WTC11 (cell line): Measurements from ENCODE around the gene RESP18. TPM values are rescaled to one million over a fixed set of nuclear protein-coding genes. Genes with fewer than 3 reads are reported as not detected.

Experiments
- ATAC-seq: fragments of 200-7000 bp; cut with Tn5 transposase; 2 replicates; pipeline ENCODE4 v1.10.0; 2021; ENCODE audit warnings: mild to moderate bottlenecking, moderate library complexity
- CTCF ChIA-PET: fragments of 300-600 bp; sonication (Branson Sonifier 250); formaldehyde crosslinking; loops from one replicate; lab custom pipeline; 2021; ENCODE audit warnings: antibody characterized with exemption; lab: Charles Lee
- POLR2A ChIA-PET: fragments of 350-600 bp; sonication (Branson Sonifier 250); formaldehyde crosslinking; loops from one replicate; lab custom pipeline; 2021; ENCODE audit warnings: antibody characterized with exemption; lab: Charles Lee
- DNase-seq: peaks from one replicate; pipeline ENCODE4 v3.0.0; 2021; ENCODE audit warnings: low spot score
- H3K27ac Mint-ChIP-seq: 2 replicates; pipeline ENCODE4 v1.8.0; 2021; ENCODE audit warnings: mixed read lengths
- H3K27me3 Mint-ChIP-seq: 2 replicates; pipeline ENCODE4 v1.8.0; 2021; ENCODE audit warnings: low read depth, mild to moderate bottlenecking, moderate library complexity, mixed read lengths
- H3K36me3 Mint-ChIP-seq: 2 replicates; pipeline ENCODE4 v1.8.0; 2021; ENCODE audit warnings: mixed read lengths
- H3K4me1 Mint-ChIP-seq: 2 replicates; pipeline ENCODE4 v1.8.0; 2022; ENCODE audit warnings: mixed read lengths
- H3K4me3 Mint-ChIP-seq: 2 replicates; pipeline ENCODE4 v1.8.0; 2021; ENCODE audit warnings: mild to moderate bottlenecking, moderate library complexity, mixed read lengths
- H3K9me3 Mint-ChIP-seq: 2 replicates; pipeline ENCODE4 v1.8.0; 2021; ENCODE audit warnings: mixed read lengths
- ATF6 ChIP-seq: sonication (generic); formaldehyde crosslinking; IDR thresholded peaks from 2 replicates; pipeline ENCODE4 v1.8.1; 2023; ENCODE audit warnings: mild to moderate bottlenecking, missing genetic modification reagents
- CREB1 ChIP-seq: sonication (generic); formaldehyde crosslinking; IDR thresholded peaks from 2 replicates; pipeline ENCODE4 v1.8.0; 2023; ENCODE audit warnings: mild to moderate bottlenecking, missing genetic modification reagents
- EMX1 ChIP-seq: fragments of 250-450 bp; sonication (Bioruptor Pico); IDR thresholded peaks from 2 replicates; pipeline ENCODE4 v1.8.0; 2021; ENCODE audit warnings: mild to moderate bottlenecking
- ETV6 ChIP-seq: sonication (generic); formaldehyde crosslinking; IDR thresholded peaks from 2 replicates; pipeline ENCODE4 v1.8.1; 2022; ENCODE audit warnings: mild to moderate bottlenecking, missing genetic modification reagents
- GABPB1 ChIP-seq: sonication (generic); formaldehyde crosslinking; IDR thresholded peaks from 2 replicates; pipeline ENCODE4 v1.8.1; 2023; ENCODE audit warnings: mild to moderate bottlenecking, missing genetic modification reagents
- HMGA2 ChIP-seq: fragments of 250-450 bp; sonication (Bioruptor Pico); IDR thresholded peaks from 2 replicates; pipeline ENCODE4 v1.4.0; 2021; ENCODE audit warnings: mild to moderate bottlenecking, moderate library complexity
- IRF1 ChIP-seq: sonication (generic); formaldehyde crosslinking; IDR thresholded peaks from 2 replicates; pipeline ENCODE4 v1.8.0; 2023; ENCODE audit warnings: missing genetic modification reagents
- MAX ChIP-seq: sonication (generic); formaldehyde crosslinking; IDR thresholded peaks from 2 replicates; pipeline ENCODE4 v1.8.0; 2022; ENCODE audit warnings: mild to moderate bottlenecking, missing genetic modification reagents
- NR2C2 ChIP-seq: sonication (generic); formaldehyde crosslinking; IDR thresholded peaks from 2 replicates; pipeline ENCODE4 v1.8.0; 2022; ENCODE audit warnings: mild to moderate bottlenecking, missing genetic modification reagents
- PRRX2 ChIP-seq: fragments of 250-450 bp; sonication (Bioruptor Pico); IDR thresholded peaks from 2 replicates; pipeline ENCODE4 v1.8.0; 2021; ENCODE audit warnings: mild to moderate bottlenecking
- RORB ChIP-seq: fragments of 250-450 bp; sonication (Bioruptor Pico); IDR thresholded peaks from 2 replicates; pipeline ENCODE4 v1.9.0; 2021; ENCODE audit warnings: mild to moderate bottlenecking
- SOX15 ChIP-seq: fragments of 250-450 bp; sonication (Bioruptor Pico); IDR thresholded peaks from 2 replicates; pipeline ENCODE4 v1.9.0; 2021; ENCODE audit warnings: mild to moderate bottlenecking
- TCF7 ChIP-seq: sonication (generic); formaldehyde crosslinking; IDR thresholded peaks from 2 replicates; pipeline ENCODE4 v1.8.0; 2022; ENCODE audit warnings: mild to moderate bottlenecking, low read depth, missing genetic modification reagents, moderate library complexity
- TEAD4 ChIP-seq: sonication (generic); formaldehyde crosslinking; IDR thresholded peaks from 2 replicates; pipeline ENCODE4 v1.8.0; 2022; ENCODE audit warnings: mild to moderate bottlenecking, missing genetic modification reagents
- ZBTB43 ChIP-seq: sonication (generic); formaldehyde crosslinking; IDR thresholded peaks from 2 replicates; pipeline ENCODE4 v1.8.1; 2023; ENCODE audit warnings: mild to moderate bottlenecking, missing genetic modification reagents
- ZMAT4 ChIP-seq: fragments of 250-450 bp; sonication (Bioruptor Pico); IDR thresholded peaks from 2 replicates; pipeline ENCODE4 v1.9.0; 2021; ENCODE audit warnings: mild to moderate bottlenecking
- ZNF263 ChIP-seq: sonication (generic); formaldehyde crosslinking; IDR thresholded peaks from 2 replicates; pipeline ENCODE4 v1.8.1; 2022; ENCODE audit warnings: low read depth, mild to moderate bottlenecking, moderate library complexity, missing genetic modification reagents
- ZNF317 ChIP-seq: sonication (generic); formaldehyde crosslinking; IDR thresholded peaks from 2 replicates; pipeline ENCODE4 v1.8.1; 2023; ENCODE audit warnings: low read depth, mild to moderate bottlenecking, moderate library complexity, missing genetic modification reagents, borderline replicate concordance
- ZNF396 ChIP-seq: fragments of 250-450 bp; sonication (Bioruptor Pico); IDR thresholded peaks from 2 replicates; pipeline ENCODE4 v1.8.0; 2021; ENCODE audit warnings: mild to moderate bottlenecking, moderate library complexity, borderline replicate concordance
- ZNF416 ChIP-seq: fragments of 250-450 bp; sonication (Bioruptor Pico); IDR thresholded peaks from 2 replicates; pipeline ENCODE4 v1.9.0; 2021; ENCODE audit warnings: mild to moderate bottlenecking, inconsistent platforms
- total RNA-seq: library from RNA; stranded (reverse); gene quantifications from 3 replicates; pipeline ENCODE4 v1.2.3, GENCODE V29; 2021

The RESP18 gene
- total RNA-seq, 1 experiment from 2014 or later, result not detected

GRCh38 chr2:219369447-219369861, 36.9 kb upstream of the RESP18 start:
- Mint-ChIP-seq H3K36me3 (peaks cover 10% of the 10 kb centered on the region), H3K27ac (no peak overlapping the region), H3K4me3 (no peak overlapping the region), H3K4me1 (no peaks in the 10 kb centered on the region), H3K27me3 (no peaks in the 10 kb centered on the region), H3K9me3 (0 out of 2 replicates have a peak, but pooled peaks cover 3% of the 10 kb centered on the region)
- ChIA-PET POLR2A (no interaction called here), CTCF (interaction anchor here (1.7 to 1.8 kb wide), 2 partner anchors 12 to 18 kb away, joined by 4 read pairs; partner anchors contain the start of gene DNPEP)
- DNase-seq (no peak), ATAC-seq (no peak)
- TF ChIP-seq ZNF263 (CRISPR knock-in tag), result no peak
- no peak for TF ChIP-seq CREB1 (CRISPR knock-in tag)
- TF ChIP-seq GABPB1 (CRISPR knock-in tag), result peak; percentile 77
- TF ChIP-seq TEAD4 (CRISPR knock-in tag), result no peak
- TF ChIP-seq ZNF396 (CRISPR knock-in tag), result no peak

GRCh38 chr2:219368690-219369191, 36.2 kb upstream of the RESP18 start:
- Mint-ChIP-seq H3K27ac (no peak overlapping the region), H3K4me1 (no peaks in the 10 kb centered on the region), H3K27me3 (no peaks in the 10 kb centered on the region), H3K4me3 (no peak overlapping the region), H3K9me3 (0 out of 2 replicates have a peak, but pooled peaks cover 3% of the 10 kb centered on the region), H3K36me3 (peaks cover 4% of the 10 kb centered on the region)
- ChIA-PET POLR2A (no interaction called here), CTCF (interaction anchor here (1.7 to 1.8 kb wide), 2 partner anchors 11 to 19 kb away, joined by 4 read pairs; partner anchors contain the start of gene DNPEP)
- TF ChIP-seq TCF7 (CRISPR knock-in tag) (no peak), SOX15 (no peak), EMX1 (CRISPR knock-in tag) (no peak), ZNF416 (CRISPR knock-in tag) (no peak), ZBTB43 (CRISPR knock-in tag) (no peak)
- no peak for ATAC-seq
- DNase-seq, result no peak

- no peaks in the 10 kb centered on the region for H3K9me3 Mint-ChIP-seq
- CTCF ChIA-PET, result interaction anchor here (1.8 kb wide), 1 partner anchor 68 kb away, joined by 4 read pairs; no protein-coding TSS in a partner anchor
- DNase-seq (no peak), ATAC-seq (no peak)
- peaks cover 41% of the 10 kb centered on the region for H3K27me3 Mint-ChIP-seq
- peaks cover 2% of the 10 kb centered on the region; the same call in 1 of the 2 replicates for H3K4me1 Mint-ChIP-seq
- H3K4me3 Mint-ChIP-seq, result no peak overlapping the region
- POLR2A ChIA-PET, result no interaction called here
- no peaks in the 10 kb centered on the region for H3K36me3 Mint-ChIP-seq
- no peak overlapping the region for H3K27ac Mint-ChIP-seq
- TF ChIP-seq ATF6 (CRISPR knock-in tag) (no peak), HMGA2 (no peak), TEAD4 (CRISPR knock-in tag) (no peak), ZMAT4 (CRISPR knock-in tag) (no peak), PRRX2 (CRISPR knock-in tag) (no peak), ZNF317 (CRISPR knock-in tag) (no peak), MAX (no peak), IRF1 (no peak), EMX1 (CRISPR knock-in tag) (no peak), RORB (no peak), ETV6 (CRISPR knock-in tag) (no peak), NR2C2 (no peak)
These were observed 30.1 kb upstream of the RESP18 start for GRCh38 chr2:219362524-219363164.
